Bone marrow (tissue), 2 donors: ENCODE measurements around the gene LTB4R.

Source experiments
- DNase-seq, 2 donors: peaks; one replicate each; lab custom pipeline; 2025; lab: John Stamatoyannopoulos, UW

LTB4R gene

DNA sequence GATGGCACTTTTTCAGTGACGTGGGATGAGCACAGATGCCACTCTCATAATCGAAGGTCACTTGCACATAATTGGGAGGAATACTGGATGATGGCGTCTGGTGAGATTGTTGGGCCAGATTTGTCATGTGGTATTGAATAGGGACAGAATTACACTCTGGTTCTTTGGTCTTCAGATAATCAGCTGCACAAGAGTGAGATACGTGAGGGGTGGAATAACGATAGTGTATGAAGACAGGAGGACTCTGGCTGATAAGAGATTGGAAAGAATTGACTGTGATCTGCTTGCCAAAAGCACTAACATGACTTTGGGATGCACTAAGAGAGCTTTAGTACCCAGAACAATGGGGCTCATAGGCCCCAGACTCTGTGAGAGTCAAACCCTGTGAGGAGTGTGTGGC lies 32.9 kb upstream of the LTB4R start:
- no peak for DNase-seq

DNA sequence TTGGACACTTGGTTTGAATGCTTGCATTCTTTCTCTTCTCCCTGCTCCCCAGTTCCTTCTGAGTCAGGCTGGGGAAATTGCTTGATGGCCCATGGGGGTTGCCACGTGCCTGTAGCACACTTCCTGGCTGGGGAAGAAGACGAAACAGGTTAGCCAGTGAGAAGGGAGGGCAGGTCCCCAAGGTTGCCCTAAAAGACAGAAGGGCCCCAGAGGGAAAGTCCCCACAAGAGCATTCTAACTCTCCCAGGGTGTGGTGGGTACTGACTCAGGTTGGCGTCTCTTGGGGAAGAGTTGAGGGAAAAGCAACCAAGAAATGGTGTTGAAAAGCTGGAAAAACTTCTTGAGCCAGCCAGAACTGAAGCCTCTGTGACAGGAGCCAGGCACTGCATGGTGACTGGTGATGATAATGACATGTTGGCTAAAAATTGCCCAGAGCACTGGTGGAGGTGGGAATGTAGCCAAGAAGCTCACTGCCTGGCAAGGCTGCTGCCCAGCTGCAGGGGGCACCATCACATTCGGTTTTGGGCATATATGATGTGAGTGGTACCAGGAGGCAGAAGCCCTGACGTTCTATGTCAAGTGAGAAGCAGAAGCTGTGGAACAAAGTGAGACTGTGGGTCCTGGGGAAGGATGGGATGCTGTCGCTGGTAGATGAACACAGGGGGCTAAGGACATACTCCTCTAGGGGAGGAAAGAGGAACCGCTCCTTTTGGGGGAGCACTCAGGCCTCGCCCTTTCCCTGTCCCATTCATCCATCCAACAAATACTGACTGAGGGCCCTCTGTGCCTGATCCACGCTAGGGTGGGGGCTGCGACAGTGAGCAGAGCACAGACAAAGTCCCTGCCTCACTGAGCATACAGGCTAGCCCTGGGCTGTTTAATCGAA lies 31.8 kb upstream of the LTB4R start:
- DNase-seq = peak in 1 of 2 donors; percentile 19

DNA sequence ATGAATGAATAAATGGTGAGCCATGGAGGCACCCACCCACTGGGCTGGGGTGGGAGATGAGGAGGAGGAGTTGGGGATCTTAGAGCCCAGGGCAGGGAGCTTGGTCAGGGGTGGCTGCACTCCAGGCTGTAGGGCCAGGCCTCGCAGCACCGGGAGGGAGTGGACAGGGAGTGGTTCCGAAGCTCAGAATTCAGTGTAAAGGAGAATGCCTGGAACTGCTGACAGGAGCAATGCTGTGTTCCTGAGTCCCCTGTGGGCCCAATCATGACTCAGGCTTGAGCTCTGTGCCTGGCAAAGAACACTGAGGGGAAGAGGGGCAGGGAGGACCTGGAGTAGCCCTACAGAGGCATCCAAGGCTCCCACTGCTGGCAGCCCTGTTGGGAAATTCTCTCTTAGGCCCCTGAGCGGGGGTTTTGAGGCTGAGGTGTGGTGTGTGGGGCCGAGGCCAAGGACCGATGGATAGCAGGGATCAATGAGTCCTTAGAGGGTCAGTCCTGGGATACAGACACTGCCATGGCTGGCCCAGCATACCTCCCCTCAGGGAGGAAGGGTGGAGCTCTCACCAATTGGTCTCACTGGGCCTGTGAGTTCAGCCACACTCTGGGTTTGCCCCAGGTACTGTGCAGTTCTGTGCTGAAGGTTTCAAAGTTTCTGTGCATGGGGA lies 30.4 kb upstream of the LTB4R start:
- DNase-seq = no peak

DNA sequence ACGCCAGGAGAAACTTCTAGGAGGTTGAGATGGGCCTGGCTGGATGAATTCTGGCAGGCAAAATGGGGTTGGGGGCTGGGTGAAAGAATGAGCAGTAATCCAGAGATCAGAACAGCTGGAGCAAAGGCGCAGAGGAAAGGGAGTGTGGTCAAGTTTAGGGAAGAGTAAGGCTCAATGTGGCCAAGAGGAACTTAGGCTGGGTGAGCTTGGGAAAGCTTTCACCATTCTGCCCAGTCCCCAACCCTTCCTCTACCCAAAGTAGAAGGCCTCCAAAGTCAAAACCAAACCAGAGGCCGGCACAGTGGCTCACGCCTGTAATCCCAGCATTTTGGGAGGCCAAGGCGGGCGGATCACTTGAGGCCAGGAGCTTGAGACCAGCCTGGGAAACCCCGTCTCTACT lies 29.7 kb upstream of the LTB4R start:
- no peak for DNase-seq

DNA sequence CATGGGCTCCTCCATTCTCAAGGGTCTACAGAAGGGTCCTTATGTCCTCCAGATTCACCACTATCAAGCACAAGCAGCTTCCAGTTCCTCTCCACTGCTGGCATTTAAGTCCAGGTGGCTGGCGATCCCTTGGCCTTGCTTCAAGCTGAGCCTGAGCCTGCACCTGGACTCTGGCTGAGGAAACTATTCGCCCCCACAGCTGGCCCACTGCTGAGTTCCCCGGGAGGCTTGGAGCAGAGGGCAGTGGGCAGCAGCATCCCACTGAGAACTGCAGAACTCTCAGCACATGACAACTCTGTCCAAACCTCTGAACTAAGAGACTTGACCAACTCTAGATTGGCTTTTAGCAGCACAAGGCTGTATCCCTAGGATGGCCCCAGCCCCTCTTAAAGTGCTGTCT lies 28.6 kb upstream of the LTB4R start:
- DNase-seq = no peak

DNA sequence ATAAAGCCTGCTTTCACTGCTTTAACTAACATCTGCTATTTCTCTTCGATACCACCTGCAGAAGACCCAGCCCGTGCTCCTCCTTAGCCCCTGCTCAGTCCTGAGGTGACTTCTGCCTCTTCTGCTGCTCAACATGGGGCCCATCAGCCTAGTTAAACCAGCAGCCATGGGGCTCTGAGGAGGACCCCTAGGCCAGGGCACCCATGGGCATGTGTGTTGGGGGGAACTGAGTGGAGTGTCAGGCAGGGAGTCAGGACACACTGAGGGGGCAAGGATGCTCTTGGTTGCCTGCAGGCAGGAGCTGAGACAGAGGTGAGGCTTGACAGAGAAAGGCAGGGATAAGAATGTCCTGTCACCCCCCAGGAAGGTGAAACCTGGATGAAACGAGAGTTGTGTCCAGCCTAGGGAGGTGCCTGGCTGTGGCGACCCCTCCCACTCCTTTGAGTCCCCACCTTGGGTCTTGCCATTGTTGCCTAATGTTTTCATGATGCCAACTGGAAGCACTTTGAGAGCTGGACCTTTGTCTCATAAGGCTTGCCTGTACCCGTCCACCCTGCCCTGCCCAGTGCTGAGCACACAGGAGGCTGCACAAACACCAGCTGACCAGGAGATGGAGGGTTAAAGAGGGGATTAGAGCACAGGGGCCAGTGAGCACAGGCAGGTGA lies 27.4 kb upstream of the LTB4R start:
- no peak for DNase-seq

DNA sequence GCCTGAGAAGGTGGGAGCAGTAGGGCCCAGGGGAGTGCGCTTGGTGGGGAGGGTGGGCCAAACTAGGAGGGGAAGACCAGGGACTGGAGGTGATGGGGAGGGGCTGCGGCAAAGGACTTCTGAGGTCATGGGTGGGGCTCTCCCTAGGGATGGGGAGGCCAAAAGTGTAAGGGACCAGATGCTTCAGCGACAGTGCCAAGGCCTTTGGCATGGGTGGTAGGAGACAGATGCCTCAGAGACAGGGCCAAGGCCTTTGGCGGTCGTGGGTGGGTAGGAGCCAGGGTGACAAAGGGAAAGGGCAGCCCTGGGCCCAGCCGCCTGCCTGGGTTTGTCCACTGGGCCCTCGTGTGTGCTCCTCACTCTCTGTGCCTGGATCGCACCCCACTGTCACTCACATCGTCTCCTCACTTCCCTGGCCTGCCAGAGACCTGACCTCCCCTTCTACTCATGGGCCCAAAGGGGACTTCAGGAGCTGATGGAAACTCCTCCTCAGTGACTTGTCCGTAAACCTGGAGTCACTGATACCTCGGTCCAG lies 26.7 kb upstream of the LTB4R start:
- DNase-seq = no peak

DNA sequence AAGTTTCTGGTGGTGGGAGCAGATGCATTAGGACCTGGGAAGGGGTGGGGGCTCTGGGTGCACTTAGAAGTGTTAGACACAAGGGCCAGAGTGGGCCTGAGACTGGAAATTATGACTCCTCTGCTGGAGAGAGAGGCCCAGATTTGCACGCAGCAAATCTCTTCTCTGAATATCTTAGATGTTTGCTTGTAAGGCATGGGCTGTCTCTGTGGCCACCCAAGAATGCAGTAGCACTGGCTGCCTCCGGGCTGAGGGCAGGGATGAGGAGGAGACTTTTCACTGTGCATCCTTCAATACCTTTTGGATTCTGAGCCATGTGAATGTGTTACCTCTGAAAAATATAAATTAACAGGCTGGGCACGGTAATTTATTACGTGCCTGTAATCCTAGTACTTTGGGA lies 26.0 kb upstream of the LTB4R start:
- no peak for DNase-seq

DNA sequence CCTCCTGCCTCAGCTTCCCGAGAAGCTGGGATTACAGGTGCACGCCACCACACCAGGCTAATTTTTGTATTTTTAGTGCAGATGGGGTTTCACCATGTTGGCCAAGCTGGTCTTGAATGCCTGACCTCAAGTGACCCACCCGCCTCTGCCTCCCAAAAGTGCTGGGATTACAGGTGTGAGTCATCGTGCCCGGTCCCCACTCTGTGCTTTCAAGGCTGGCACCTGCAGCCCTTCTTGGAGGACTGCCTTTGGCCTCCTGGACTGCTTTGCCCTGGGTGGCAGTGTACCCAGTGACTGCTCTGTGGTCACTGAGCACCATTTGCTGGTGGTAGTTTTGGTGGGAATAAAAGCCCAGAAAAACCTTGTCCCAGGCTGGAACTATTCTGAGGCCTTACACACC lies 24.3 kb upstream of the LTB4R start:
- no peak for DNase-seq

DNA sequence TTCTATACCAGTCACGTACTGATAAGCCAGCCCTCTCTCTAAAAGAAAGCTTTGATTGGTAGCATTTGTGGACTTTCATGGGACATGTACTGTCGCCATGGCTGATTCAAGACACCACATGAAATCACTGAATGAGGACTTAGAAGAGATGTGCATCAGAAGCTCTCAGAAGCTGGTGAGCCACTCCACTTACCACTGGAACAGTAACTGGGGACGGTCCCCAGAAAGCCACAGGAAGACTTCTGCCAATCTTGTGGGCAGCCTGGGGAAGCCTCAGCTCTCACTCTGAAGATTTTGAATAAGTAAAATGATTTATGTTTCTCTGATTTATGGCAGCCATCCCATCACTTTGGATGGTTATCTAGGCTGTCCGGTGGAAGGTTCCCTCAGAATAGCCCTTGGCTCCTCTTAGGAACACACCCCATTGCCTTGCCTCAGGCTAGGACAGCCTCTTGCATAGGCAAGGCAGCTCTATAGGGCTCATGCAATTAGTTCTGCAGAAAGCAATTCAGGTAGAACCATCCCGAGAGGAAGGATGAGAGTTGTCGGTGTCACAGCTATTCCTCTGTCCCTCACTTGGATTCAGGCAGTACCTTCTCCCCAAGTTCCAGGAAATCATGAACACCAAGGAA lies 21.5 kb upstream of the LTB4R start:
- DNase-seq = no peak

DNA sequence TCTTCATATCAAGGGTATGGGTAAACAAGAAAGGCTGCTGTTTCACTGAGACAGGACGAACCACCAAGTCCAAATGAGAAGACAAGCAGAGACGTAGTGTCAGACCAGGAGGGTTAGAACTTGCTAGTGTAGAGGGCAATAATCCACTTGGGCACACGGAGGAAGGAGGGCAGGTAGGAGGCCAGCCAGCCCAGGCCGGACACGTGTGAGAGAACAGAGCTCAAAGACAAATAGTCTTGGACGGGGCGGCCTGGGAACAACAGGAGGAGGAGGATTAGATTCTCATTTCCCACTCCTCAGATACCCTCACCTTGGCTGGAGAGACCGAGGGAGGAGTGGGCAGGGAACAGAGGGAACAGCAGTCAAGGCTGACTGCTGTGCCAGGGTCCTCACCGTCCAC lies 20.6 kb upstream of the LTB4R start:
- no peak for DNase-seq

DNA sequence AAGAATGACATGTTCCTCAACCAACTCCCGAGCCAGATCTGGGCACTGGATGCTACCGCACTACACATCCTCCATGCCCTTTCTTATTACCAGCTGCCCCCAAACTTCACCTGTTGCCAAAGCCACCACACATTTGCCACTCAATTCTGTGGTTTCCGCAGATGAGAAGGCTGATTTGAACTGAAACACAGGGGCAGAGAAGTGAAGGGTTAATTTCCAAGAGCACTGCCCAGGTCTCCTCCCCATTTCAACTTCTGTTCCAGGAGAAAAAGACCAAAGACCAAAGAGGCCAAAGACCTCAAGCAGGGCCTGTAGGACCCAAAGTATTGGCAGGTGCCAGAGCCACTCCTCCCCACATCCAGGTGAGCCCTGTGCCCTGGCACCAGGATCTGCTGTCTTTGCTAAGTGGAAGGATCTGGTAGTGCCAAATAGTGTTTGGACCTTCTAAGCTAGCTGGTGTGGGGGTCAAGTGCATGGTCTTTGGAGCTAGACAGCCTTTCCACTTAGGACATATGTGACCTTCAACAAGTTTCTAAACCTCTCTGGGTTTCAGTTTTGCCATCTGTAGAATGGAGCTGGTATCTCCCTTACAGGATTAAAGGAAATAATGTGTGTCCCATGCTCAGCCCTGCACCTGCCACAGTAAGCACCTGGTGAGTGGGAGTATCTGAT lies 19.7 kb upstream of the LTB4R start:
- DNase-seq = no peak

DNA sequence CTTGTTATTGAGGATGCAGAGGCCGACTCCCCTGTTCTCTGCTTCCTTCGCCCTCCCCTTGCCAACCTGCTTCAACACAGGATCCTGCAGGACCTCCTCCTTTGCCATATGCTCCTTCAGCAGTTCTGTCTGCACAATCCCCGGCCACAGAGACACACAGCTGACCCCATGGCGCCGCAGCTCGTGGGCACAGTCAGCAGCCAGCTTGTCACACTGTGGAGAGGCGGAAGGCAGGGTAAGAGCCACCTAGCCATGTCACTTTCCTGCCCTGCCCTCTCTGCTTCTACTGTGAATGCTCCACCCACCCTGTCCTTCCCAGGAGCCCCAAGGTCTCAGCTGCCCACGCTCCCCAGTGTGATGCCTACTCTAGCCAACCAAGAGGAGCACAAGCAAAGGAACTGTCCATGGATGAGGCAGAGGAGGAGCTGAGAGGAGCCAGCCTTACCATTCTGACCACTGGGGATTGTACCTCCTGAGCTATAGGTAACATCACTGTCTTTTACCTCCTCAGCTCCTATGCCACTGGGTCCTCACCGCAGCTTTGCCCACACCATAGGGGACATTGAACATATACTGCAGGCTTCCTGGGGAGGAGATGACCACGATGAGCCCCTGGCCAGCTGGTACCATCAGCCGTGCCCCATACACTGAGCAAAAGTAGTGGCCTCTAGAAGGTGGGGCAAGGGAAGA lies 19.0 kb upstream of the LTB4R start:
- no peak for DNase-seq

DNA sequence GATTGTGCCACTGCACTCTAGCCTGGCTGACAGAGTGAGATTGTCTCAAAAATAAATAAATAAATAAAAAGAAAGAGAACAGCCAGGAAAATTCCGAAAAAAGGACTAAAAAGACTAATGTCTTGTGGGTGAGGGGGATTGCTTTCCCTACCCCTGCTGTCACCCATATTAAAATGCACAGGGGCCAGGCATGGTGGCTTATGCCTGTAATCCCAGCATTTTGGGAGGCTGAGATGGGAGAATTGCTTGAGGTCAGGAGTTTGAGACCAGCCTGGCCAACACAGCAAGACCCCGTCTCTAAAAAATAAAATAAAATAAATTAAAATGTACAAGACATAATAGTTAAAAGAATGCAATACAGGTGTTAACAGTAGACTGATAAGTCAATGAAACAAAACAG lies 17.8 kb upstream of the LTB4R start:
- DNase-seq = no peak

DNA sequence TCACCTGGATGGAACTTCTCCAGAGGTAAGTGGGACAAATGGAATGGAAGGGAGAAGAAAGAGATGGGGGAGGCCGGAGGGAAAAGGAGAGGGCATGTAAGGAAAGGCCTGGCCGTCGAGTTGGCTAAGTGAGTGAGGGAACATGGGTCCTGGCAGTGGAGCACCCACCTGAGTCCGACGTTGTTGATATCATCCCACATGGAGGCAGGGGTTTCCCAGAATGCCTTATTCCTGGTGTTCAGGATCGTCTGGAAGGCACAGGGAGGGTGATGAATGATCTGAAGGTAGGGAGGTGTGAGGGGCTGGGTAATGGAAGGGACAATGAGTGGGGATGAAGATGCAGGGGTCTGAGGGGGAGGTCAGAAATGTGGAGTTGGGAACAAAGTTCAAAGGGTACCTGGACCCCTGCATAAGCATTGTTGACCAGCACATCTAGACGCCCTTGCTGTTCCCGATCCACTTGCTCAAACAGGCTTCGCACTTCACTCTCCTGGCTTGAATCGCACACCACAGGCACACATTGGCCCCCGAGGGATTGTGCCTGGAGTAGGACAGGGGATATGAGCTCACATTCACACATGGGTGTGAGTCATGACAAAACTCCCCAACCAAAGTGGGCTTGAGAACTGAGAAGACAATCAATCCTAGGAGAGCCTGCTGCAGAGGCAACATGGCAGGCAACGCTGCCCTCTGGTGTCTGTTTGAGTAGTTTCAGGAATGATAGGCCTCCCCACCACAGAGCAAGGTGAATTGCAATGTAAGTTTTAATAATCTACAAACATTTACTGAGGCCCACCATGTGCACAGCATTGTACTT lies 14.8 kb upstream of the LTB4R start:
- peak; percentile 43 to 91 for DNase-seq

DNA sequence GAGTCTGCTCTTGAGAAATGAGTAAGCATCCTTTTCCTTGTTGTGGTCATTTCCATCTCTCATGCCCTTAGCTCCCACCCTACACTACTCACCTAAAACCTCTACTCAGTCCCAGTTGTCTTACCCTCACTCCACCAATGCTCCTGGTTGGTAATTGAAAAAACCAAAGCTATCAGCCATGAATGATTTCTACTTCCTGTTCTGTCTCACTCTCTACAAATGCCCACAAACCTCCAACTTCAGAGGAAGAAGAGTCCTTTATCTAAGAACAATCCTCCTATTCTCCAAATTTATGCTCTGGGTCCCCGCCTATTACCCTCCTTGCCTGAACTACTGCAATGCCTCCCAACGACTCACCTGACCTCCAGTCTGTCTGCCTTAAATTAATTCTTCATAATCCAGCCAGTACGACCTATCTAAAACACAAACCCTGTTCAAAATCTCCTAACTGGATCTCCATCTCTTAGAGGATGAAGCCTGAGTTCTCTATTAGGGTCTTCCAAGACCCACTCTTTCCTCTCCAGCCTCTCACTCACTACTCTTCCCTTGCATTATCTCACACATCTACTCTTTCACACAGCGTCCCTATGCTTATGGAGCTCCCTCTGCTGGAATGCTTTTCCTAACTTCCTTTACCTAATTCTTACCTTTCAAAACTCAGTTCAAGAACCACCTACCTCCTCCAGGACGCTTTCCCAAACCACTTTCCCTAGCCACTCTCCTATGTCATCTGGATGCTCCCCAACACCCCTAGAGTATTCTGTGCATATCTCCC lies 13.9 kb upstream of the LTB4R start:
- peak in 1 of 2 donors; percentile 13 for DNase-seq

DNA sequence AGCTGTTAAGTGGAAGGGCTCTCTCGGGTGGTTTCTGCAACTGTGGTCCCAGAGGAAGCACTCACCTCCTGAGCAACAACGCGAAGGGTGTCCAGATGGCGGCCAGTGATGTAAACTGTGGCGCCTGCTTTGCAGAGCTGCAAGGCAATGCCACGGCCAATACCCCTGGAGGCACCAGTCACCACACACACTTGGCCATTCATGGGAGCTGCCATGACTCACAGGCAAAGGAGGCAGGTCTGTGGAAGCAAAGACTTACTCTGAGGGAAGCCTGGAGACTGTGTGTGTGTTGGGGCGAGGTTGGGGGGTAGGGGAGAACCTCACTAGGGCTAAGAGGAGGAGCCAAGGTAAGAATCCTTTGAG lies 12.4 kb upstream of the LTB4R start:
- no peak for DNase-seq

DNA sequence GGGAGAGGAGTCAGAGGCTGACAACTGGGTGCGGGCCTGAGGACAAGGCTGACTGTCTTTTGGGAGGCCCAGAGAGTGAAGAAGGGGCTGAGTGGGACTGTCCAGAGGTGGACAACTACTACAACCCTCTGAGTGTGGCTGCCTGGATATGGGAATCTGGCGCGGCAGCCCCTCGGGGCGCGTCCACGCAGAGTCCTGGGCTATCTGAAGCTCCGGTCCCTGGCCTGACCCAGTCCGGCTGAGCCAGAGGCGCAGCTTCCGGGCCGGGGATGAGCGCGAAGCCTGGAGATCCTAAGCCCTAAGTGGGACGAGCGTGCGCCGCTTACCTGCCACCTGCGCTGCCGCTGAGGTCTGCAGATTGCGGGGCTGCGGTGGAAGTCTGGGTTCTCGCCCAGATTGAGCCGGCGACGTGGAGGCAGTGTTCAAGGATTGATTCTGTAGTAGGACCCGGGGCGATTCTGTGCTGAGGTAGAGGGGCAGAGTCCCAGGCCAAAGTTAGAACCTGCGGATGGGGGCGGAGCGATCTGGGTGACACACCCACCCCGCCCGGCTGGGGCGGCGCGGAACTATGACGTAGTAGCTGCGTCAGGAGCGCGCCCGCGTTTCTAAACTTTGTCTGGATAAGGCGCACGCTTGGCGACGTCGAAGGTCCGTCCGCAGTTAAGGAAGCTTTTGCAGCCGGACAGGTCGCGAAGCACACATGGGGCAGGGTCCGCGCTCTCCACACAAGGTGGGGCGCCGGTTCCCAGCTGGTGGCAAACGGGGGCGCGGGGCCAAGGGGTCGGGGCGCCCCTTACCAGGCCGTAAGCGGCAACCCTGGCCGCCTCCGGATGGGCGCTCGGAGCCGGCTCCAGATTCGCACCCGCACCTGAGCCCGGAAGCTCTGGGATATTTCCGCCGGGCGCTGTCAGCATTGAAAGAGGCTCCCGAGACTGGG lies 11.8 kb upstream of the LTB4R start, which contains the start of the genes DHRS1 and NOP9:
Gene DHRS1, minus strand, starts transcription at position 526 of the 937 bp plus-strand sequence. CDS start 674 bp downstream, outside the sequence.
Gene NOP9, plus strand, starts transcription at position 596 of the 937 bp plus-strand sequence. Its CDS starts 105 bp downstream, at position 701.
- peak; percentile 60 to 86 for DNase-seq
